Measurements from ENCODE around the gene DCLK1. TPM values are rescaled to one million over a fixed set of nuclear protein-coding genes. Genes with fewer than 3 reads are reported as not detected.

Gene DCLK1
- total RNA-seq, 2 donors from 2014 or later: 2.7 to 7.3 TPM

DNA sequence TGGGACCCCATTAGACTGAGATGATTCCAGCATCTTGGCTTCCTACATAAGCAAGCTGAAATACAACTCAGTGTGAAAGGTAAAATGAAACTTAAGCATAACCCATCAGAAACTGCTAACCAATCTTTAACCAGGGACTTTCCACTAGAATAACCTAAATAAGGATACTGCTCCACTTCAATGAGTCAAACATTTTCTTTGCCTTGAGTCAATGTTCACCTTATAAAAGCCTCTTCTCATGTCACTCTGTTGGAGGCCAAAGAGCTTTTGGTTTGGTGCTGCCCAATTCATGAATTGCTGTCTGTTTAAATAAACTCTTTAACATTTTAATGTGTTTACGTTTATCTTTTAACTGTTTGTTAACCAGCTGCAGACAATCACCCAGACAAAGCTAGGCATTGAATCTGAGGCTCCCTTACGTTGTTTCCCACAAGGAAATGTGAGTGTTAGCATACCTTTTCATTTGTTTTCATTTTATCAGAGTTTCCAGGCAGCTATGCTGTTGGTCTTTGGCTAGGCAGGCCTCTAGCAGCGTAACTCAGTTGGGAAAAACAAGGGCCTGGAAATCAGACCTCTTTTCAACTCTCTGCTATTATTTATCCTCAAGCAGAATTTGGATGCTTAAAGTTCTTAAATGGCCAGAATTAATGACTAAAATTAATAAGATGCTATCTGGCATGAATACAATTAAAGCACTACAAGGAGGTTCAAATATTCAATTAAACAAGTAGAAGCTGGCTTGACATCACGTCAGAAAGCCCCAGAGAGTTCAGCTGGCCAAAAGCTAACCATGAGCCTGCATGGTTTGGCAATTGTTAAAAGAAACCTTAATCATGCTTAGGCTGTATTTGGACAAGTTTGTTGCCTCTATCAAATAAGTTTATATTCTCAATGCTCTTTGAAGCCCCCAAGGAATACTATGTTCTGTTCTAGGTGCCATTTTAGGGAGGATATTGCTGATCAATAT, 200.2 kb downstream of the DCLK1 start:
- intact Hi-C loops (cut with DNase I, micrococcal nuclease): no loop called here
- no peak for ATAC-seq
- DNase-seq: no peak

GRCh38 chr13:35927567-35928021, 203.6 kb downstream of the DCLK1 start:
- DNase-seq (no peak), ATAC-seq (no peak)
- intact Hi-C loops (cut with DNase I, micrococcal nuclease): no loop called here

- intact Hi-C loops (cut with DNase I, micrococcal nuclease): no loop called here
- DNase-seq (no peak), ATAC-seq (no peak)
Measured at GRCh38 chr13:35926859-35927530, 204.2 kb downstream of the DCLK1 start.

DNA sequence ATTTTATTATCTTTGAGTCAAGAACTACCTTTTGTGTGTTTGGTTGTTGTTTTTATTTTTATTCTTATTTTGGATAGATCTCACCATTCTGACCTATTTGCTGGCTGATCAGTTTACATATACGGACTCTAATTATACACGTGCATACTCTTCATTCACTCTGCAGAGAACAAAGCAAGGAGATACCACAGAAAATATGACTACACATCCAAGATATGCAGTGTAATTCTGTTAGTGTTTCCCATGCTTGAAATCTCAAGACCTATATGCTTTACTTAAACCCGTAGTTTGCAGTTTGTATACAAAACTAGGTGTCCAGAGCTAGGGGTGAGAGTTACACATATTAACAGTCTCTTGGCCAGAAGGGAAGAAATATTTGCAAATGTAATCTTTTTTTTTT, 205.5 kb downstream of the DCLK1 start:
- no peak for ATAC-seq
- intact Hi-C loops (cut with DNase I, micrococcal nuclease): no loop called here
- DNase-seq: no peak

- ATAC-seq (no peak), DNase-seq (no peak)
Measured at GRCh38 chr13:35923347-35923746, 207.8 kb downstream of the DCLK1 start.

DNA sequence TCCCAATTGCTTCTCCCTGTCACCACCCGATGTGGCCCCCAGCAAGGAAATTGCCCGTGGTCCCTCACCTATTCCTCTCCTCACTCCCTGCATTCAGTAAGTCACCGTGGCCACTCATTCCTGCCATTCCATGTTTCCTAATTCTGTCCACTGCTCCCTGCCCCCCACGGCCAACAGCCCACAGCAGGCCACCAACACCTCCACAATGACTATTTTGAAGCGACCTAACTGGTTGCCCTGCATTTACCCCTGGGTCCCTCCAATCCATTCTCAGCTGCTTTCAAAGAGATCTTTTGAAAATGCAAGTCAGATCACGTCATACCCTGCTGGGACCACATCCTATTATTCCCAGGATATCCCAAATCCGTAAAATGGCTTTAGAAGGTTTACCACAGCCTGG, 210.4 kb downstream of the DCLK1 start:
- DNase-seq (no peak), ATAC-seq (no peak)
- intact Hi-C loops (cut with DNase I, micrococcal nuclease): no loop called here

More at GRCh38 chr13:35923347-35923746, 207.8 kb downstream of the DCLK1 start:
- intact Hi-C loops (cut with DNase I, micrococcal nuclease): no loop called here

DNA sequence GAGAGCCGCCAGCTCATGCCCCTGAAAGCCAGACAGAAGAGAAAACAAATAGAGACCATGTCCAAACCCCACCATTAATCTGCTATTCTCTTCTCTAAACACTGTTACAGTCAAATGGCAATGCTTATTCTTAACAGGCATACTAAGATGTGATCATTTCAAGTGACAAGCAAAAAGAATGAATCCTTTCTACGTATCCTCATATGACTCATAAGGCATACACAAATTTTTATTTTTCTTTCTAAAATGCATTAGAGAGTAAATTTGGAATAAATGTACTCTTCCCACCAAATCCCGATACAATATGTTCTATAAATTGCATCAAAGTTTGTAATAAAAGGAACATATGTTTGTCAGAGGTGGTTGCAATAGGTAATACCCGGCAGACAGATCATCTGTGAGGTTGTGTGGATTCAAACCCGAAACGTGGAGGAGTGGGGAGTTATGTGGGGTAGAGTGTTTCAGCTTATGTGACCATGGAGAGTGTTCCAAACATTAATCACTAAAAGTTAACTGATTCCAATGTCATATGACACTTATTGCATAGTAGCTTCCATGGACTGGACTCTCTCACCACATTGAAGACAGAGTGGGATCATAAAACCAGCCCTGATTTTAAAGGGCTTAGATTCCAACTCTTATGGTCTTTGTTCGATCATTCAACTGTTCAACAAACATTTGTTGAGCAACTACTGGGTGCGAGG, 213.1 kb downstream of the DCLK1 start:
- DNase-seq (no peak), ATAC-seq (no peak)
- intact Hi-C loops (cut with DNase I, micrococcal nuclease): no loop called here

DNA sequence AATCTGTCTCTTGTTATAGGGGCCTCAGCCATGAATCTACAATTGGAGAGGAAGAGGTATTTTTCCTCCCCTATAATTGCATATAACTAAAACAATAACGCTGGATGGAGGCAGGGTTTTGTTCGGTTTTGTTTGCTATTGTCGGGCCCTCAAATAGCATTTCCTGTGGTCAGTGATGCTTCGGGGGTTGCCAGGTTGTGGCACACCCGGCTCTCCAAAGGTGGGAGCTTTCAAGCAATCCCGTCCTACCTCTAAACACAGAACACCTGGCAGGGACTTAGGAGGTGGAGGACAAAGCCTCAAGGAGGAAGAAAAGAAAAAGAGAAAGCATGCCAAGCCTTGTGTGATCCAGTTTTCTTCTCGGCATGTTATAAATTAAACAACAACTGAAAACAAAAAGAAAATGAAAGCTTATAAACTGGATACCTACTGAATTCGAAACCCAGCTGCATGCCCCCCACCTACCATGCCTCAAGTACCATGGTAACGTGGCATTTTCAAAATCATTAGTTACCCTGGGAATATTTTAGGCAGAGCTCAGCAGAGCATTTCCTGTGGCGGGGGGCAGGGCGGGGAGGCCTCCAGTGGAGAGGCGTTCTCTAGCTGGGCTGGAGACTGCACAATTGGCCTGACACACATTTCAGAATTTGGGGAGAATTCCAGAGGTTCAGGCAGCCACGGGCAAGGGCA, 213.8 kb downstream of the DCLK1 start:
- DNase-seq (no peak), ATAC-seq (no peak)
- intact Hi-C loops (cut with DNase I, micrococcal nuclease): no loop called here

GRCh38 chr13:35916146-35916545, 215.0 kb downstream of the DCLK1 start:
- ATAC-seq (no peak), DNase-seq (no peak)
- intact Hi-C loops (cut with DNase I, micrococcal nuclease): no loop called here

- intact Hi-C loops (cut with DNase I, micrococcal nuclease): no loop called here
- no peak for ATAC-seq
- no peak for DNase-seq
Measured at GRCh38 chr13:35914662-35915061, 216.5 kb downstream of the DCLK1 start.

DNA sequence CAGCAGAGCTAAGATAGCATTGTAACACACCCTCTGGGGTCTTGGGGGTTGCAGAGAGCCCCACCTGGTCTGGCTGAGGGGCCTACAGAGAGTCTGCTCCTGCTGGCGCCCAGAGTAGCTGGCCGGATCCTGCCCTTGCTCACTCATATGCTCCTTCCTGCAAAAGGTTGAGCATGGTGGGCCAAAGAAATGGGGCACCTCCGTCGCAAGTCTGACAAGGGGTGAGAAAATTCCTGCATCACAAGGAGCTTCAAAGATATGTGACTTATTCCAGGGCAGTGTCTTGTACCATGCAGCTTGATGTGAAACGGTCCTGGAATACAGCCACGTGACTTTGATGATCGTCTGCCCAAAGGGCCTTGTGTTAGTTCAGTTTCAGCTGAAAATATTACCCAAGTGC, 218.3 kb downstream of the DCLK1 start:
- no peak for ATAC-seq
- intact Hi-C loops (cut with DNase I, micrococcal nuclease): no loop called here
- no peak for DNase-seq

GRCh38 chr13:35909837-35910540, 221.2 kb downstream of the DCLK1 start:
- ATAC-seq: no peak

DNA sequence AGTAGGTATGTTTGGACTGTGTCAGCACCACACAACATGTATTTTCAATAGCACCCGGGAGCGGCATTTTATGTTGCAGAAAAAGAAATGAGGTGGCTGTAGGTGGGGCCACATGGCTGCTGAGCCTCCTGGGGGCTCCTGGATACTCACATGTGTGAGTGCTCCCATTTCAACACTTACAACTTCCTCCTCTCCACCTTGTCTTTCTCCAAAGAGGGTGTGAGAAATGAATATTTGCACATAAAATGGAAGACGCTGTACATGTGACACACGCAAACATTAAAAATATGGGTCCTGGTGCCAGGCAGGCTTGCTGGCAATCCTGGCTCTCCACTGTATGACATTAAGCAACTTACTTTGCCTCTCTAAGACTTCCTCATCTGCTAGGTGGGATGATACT, 222.1 kb downstream of the DCLK1 start:
- DNase-seq (no peak), ATAC-seq (no peak)
- intact Hi-C loops (cut with DNase I, micrococcal nuclease): no loop called here

More at GRCh38 chr13:35909837-35910540, 221.2 kb downstream of the DCLK1 start:
- intact Hi-C loops (cut with DNase I, micrococcal nuclease): no loop called here
- DNase-seq: no peak

- intact Hi-C loops (cut with DNase I, micrococcal nuclease): no loop called here
- ATAC-seq: no peak
- no peak for DNase-seq
Measured at GRCh38 chr13:35908226-35908625, 223.0 kb downstream of the DCLK1 start.

DNA sequence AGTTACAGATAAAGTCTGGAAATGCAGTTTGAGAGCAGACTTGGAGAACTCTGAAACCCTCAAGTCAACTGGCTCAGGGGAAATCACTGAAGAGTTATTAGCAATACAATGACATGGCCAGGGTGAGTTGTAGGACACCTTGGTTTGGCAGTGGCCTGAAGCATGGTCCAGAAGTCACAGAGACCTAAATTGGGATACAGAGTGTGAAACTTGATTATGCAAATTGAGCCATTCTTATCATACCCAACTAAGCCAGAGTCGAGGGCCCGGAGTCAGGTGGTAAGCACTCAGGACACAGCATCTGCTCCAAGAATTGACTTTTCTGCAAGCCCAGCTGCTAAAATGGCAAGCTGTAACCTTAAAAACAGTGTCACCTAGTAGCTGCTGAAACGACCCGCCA, 224.5 kb downstream of the DCLK1 start:
- intact Hi-C loops (cut with DNase I, micrococcal nuclease): no loop called here
- ATAC-seq (no peak), DNase-seq (no peak)

GRCh38 chr13:35903075-35903474, 228.1 kb downstream of the DCLK1 start:
- DNase-seq: no peak

GRCh38 chr13:35898041-35898440, 233.1 kb downstream of the DCLK1 start:
- ATAC-seq (no peak), DNase-seq (no peak)
- intact Hi-C loops (cut with DNase I, micrococcal nuclease): no loop called here

More at GRCh38 chr13:35903075-35903474, 228.1 kb downstream of the DCLK1 start:
- intact Hi-C loops (cut with DNase I, micrococcal nuclease): no loop called here
- no peak for ATAC-seq

- intact Hi-C loops (cut with DNase I, micrococcal nuclease): no loop called here
- DNase-seq (no peak), ATAC-seq (no peak)
Measured at GRCh38 chr13:35894636-35895035, 236.5 kb downstream of the DCLK1 start.
